SK-N-SH (cell line): Measurements from ENCODE around the gene GMFB.

Source experiments
- CTCF ChIP-seq: fragments of 200-600 bp; sonication (generic); IDR thresholded peaks from 2 replicates; pipeline ENCODE4 v1.6.1; 2017; ENCODE audit warnings: antibody characterized with exemption, mild to moderate bottlenecking, moderate library complexity
- EP300 ChIP-seq, 2 experiments: IDR thresholded peaks; 2 replicates each; pipeline versions ENCODE4 v1.4.0 to v1.6.1; 2012; ENCODE audit warnings: borderline replicate concordance in 1 of 2, low read depth in 1 of 2, low read length in 1 of 2
- FOXM1 ChIP-seq: IDR thresholded peaks from 2 replicates; pipeline ENCODE4 v1.4.0; 2012; ENCODE audit warnings: low read depth, mild to moderate bottlenecking
- RXRA ChIP-seq: IDR thresholded peaks from 2 replicates; pipeline ENCODE4 v1.4.0; 2012; ENCODE audit warnings: low read depth, mild to moderate bottlenecking, borderline replicate concordance
- TF ChIP-seq, protein P1 (sequence below): IDR thresholded peaks from 2 replicates; pipeline ENCODE4; 2012
- TF ChIP-seq, protein P2 (sequence below): IDR thresholded peaks from 2 replicates; pipeline ENCODE4 v1.6.1; 2012; ENCODE audit warnings: mild to moderate bottlenecking, low read depth, low read length, moderate library complexity

GRCh38 chr14:54457609-54457996 is 31.2 kb downstream of the GMFB start:
- TF ChIP-seq, protein P1, sequence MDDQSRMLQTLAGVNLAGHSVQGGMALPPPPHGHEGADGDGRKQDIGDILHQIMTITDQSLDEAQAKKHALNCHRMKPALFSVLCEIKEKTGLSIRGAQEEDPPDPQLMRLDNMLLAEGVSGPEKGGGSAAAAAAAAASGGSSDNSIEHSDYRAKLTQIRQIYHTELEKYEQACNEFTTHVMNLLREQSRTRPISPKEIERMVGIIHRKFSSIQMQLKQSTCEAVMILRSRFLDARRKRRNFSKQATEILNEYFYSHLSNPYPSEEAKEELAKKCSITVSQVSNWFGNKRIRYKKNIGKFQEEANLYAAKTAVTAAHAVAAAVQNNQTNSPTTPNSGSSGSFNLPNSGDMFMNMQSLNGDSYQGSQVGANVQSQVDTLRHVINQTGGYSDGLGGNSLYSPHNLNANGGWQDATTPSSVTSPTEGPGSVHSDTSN: no peak
- TF ChIP-seq, protein P2, sequence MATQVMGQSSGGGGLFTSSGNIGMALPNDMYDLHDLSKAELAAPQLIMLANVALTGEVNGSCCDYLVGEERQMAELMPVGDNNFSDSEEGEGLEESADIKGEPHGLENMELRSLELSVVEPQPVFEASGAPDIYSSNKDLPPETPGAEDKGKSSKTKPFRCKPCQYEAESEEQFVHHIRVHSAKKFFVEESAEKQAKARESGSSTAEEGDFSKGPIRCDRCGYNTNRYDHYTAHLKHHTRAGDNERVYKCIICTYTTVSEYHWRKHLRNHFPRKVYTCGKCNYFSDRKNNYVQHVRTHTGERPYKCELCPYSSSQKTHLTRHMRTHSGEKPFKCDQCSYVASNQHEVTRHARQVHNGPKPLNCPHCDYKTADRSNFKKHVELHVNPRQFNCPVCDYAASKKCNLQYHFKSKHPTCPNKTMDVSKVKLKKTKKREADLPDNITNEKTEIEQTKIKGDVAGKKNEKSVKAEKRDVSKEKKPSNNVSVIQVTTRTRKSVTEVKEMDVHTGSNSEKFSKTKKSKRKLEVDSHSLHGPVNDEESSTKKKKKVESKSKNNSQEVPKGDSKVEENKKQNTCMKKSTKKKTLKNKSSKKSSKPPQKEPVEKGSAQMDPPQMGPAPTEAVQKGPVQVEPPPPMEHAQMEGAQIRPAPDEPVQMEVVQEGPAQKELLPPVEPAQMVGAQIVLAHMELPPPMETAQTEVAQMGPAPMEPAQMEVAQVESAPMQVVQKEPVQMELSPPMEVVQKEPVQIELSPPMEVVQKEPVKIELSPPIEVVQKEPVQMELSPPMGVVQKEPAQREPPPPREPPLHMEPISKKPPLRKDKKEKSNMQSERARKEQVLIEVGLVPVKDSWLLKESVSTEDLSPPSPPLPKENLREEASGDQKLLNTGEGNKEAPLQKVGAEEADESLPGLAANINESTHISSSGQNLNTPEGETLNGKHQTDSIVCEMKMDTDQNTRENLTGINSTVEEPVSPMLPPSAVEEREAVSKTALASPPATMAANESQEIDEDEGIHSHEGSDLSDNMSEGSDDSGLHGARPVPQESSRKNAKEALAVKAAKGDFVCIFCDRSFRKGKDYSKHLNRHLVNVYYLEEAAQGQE: no peak
- TF ChIP-seq RXRA: no peak
- no peak for TF ChIP-seq EP300 (IDR thresholded peaks at IDR 0.05; ENCODE audit: borderline replicate concordance in 1 of 2, low read depth in 1 of 2, low read length in 1 of 2)
- TF ChIP-seq FOXM1: no peak
- no peak for TF ChIP-seq CTCF
